ENCODE results near the gene SH2B2. TPM values are rescaled to one million over a fixed set of nuclear protein-coding genes. Genes with fewer than 3 reads are reported as not detected.

Gene SH2B2
- total RNA-seq, 1 donor from 2014 or later: 8.2 TPM

DNA sequence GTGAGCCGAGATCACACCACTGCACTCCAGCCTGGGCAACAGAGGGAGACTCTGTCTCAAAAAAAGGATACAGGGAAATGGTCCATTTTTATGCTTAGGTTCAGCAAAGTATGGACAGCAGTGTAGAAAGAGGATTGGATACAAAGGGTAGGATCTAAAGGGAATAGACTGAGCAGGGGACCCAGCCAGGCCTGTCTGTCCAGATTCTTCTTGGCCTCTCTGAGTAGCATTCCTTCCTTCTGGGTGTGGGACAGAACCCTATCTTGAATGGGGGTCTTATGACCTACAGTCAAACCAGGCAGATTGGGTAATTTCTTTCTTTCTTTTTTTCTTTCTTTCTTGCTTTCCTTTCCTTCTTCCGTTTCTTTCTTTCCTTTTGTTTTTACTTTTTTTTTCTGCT, 25.6 kb downstream of the SH2B2 start:
- H3K27me3 Mint-ChIP-seq (ENCODE audit: low read depth): no peaks in the 10 kb centered on the region
- no peak overlapping the region for H3K27ac Mint-ChIP-seq
- H3K9me3 Mint-ChIP-seq: no peaks in the 10 kb centered on the region
- H3K4me1 Mint-ChIP-seq: no peaks in the 10 kb centered on the region
- DNase-seq (ENCODE audit: low spot score in 2 of 2, unreplicated experiment in 2 of 2): no peak
- TF ChIP-seq, protein P1, sequence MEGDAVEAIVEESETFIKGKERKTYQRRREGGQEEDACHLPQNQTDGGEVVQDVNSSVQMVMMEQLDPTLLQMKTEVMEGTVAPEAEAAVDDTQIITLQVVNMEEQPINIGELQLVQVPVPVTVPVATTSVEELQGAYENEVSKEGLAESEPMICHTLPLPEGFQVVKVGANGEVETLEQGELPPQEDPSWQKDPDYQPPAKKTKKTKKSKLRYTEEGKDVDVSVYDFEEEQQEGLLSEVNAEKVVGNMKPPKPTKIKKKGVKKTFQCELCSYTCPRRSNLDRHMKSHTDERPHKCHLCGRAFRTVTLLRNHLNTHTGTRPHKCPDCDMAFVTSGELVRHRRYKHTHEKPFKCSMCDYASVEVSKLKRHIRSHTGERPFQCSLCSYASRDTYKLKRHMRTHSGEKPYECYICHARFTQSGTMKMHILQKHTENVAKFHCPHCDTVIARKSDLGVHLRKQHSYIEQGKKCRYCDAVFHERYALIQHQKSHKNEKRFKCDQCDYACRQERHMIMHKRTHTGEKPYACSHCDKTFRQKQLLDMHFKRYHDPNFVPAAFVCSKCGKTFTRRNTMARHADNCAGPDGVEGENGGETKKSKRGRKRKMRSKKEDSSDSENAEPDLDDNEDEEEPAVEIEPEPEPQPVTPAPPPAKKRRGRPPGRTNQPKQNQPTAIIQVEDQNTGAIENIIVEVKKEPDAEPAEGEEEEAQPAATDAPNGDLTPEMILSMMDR (IDR thresholded peaks at IDR 0.05; ENCODE audit: unreplicated experiment): no peak
- H3K36me3 Mint-ChIP-seq: peaks cover 7% of the 10 kb centered on the region
- no peak overlapping the region for H3K4me3 Mint-ChIP-seq

DNA sequence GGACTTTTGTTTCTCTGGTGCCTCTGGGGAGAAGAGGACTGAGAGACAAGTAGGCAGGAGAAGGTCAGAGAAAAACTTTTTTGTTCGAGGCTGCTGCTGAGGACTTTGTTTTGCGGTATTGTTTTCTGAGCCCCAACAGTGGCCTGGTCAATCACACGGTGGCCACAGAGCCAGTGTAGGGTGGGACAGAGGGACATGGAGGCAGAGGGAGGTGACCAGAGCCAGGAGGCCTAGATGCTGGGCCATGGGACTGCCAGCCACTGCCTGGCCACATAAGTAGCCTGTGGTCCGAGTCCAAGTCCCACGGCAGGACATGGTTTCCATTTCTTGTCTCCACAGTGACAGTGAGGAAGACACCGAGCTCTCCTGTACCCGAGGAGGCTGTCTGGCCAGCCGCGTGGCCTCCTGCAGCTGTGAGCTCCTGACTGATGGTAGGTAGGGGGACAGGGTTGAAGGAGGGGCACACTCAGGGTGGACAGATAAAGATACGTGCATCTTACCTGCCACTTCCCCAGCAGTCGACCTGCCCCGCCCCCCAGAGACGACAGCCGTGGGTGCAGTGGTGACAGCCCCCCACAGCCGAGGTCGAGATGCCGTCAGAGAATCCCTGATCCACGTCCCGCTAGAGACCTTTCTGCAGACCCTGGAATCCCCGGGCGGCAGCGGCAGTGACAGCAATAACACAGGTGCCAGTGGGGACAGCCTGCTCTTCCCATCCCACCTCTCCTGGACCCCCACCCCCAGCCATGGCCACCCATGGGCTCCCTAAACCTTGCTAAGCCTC, 27.5 kb downstream of the SH2B2 start:
- TF ChIP-seq, protein P1 (IDR thresholded peaks at IDR 0.05; ENCODE audit: unreplicated experiment): no peak
- Mint-ChIP-seq H3K27ac (no peak overlapping the region), H3K4me3 (no peak overlapping the region), H3K36me3 (peaks cover 7% of the 10 kb centered on the region), H3K9me3 (no peaks in the 10 kb centered on the region), H3K4me1 (no peaks in the 10 kb centered on the region), H3K27me3 (ENCODE audit: low read depth) (no peaks in the 10 kb centered on the region)
- DNase-seq (ENCODE audit: low spot score in 2 of 2, unreplicated experiment in 2 of 2): no peak

DNA sequence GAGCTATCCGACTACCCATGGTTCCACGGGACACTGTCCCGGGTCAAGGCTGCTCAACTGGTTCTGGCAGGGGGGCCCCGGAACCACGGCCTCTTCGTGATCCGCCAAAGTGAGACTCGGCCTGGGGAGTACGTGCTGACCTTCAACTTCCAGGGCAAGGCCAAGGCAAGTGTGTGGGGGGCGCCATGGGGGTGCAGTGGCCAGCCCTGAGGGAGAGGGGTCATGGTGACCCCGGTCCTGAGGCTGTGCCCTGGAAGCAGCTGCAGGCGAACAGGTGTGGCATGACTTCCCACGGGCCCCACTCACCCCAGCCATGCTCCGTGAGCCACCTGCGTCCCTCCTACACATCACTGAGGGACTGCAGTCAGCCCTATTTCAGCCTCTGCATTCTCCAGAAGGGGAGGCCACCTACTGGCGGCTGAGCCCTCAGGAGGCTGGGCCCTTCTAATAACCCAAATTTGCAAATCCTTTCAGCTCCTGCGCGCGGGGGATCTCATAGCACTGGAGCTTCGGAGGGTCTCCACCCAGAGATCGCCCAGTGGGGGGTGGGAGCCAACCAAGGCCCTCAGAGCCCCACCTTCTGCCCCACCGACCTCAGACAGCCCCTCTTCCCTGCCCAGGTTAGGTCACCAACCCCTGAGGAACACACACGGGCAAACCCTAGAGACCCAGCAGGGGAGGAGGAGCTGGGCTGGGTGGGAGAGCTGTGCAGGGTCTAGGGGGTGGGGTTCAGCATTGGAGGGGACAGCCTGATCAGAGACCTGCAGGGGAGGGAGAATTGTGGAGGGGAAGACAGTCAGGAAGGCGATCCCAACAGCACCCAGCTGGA, 30.8 kb downstream of the SH2B2 start:
- no peak for DNase-seq (ENCODE audit: low spot score in 2 of 2, unreplicated experiment in 2 of 2)
- no peak overlapping the region for H3K27ac Mint-ChIP-seq

DNA sequence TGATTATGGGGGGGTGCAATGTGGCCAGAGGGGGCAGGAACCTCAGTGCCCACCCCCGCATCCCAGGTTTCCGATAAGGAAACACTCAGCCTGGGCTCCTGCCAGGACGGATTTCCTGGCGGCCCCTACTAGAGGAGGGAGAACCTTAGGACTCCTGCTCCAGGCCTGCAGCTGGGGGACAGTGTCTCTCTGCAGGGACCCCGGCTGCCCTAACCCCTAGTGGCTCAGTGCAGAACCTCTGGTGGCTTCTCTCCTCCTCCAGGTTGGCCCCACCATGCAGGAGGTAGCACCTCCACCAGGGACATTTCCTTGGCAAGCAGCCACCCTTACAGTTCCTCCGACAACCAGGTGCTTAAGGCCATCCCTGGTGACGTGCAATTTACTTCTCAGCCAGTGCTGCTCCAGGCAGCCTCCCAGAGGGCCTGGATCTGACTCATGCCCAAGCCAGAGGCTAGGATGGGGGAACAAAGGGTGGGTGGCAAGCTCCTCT, 31.9 kb downstream of the SH2B2 start:
- Mint-ChIP-seq H3K4me1 (no peaks in the 10 kb centered on the region), H3K4me3 (no peak overlapping the region), H3K27ac (no peak overlapping the region), H3K27me3 (ENCODE audit: low read depth) (peaks cover 16% of the 10 kb centered on the region), H3K36me3 (peaks cover 4% of the 10 kb centered on the region), H3K9me3 (no peaks in the 10 kb centered on the region)
- no peak for DNase-seq (ENCODE audit: low spot score in 2 of 2, unreplicated experiment in 2 of 2)
- TF ChIP-seq, protein P1 (IDR thresholded peaks at IDR 0.05; ENCODE audit: unreplicated experiment): no peak

More for the DNA sequence above, 30.8 kb downstream of the SH2B2 start:
- Mint-ChIP-seq H3K9me3 (no peaks in the 10 kb centered on the region), H3K27me3 (ENCODE audit: low read depth) (peaks cover 11% of the 10 kb centered on the region), H3K4me1 (no peaks in the 10 kb centered on the region), H3K36me3 (peaks cover 4% of the 10 kb centered on the region), H3K4me3 (no peak overlapping the region)
- TF ChIP-seq, protein P1 (IDR thresholded peaks at IDR 0.05; ENCODE audit: unreplicated experiment): no peak

DNA sequence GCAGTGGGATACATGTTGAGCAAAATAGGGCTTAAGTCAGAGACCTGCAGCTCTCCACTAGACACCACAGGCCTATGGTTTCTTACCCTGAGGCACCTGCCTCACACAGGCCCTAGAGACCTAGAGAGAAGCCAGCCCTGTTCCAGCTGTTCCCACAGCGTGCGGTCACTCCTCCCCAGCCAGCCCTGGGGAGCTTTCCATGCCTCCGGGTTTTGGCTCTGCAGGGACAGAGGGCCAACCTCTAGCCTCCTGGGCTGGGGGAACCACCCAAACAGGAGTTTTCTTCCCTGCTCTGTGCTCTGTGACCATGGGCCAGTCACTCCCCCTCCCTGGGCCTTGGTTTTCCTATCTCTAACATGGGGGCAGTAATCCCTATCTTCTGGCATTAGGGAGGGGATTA, 33.0 kb downstream of the SH2B2 start:
- Mint-ChIP-seq H3K27me3 (ENCODE audit: low read depth) (peaks cover 16% of the 10 kb centered on the region), H3K4me3 (no peak overlapping the region)

More for the DNA sequence above, 33.0 kb downstream of the SH2B2 start:
- no peaks in the 10 kb centered on the region for H3K4me1 Mint-ChIP-seq
- no peaks in the 10 kb centered on the region for H3K9me3 Mint-ChIP-seq
- H3K27ac Mint-ChIP-seq: no peak overlapping the region
- peaks cover 2% of the 10 kb centered on the region for H3K36me3 Mint-ChIP-seq
- TF ChIP-seq, protein P1 (IDR thresholded peaks at IDR 0.05; ENCODE audit: unreplicated experiment): no peak
- no peak for DNase-seq (ENCODE audit: low spot score in 2 of 2, unreplicated experiment in 2 of 2)

Measured in mesothelial cell of epicardium (in vitro differentiated cells).